GM10266 (cell line): ENCODE data around the gene SCNM1.

Source experiments
- DNase-seq: peaks from one replicate; pipeline ENCODE4 v3.0.0; 2012; ENCODE audit errors: extremely low spot score
- CTCF ChIP-seq: IDR thresholded peaks from 2 replicates; pipeline ENCODE4 v1.5.1; 2012; ENCODE audit warnings: mild to moderate bottlenecking, low read depth; ENCODE audit not compliant: control insufficient read depth, insufficient read depth; ENCODE audit errors: missing control alignments

Gene SCNM1

GRCh38 chr1:151133018-151133806 lies 32.7 kb upstream of the SCNM1 start:
- no peak for DNase-seq
- no peak for TF ChIP-seq CTCF

- no peak for TF ChIP-seq CTCF
- DNase-seq = no peak
These were observed 31.5 kb upstream of the SCNM1 start for GRCh38 chr1:151134396-151134795.

- no peak for TF ChIP-seq CTCF
- no peak for DNase-seq
These were observed 31.0 kb upstream of the SCNM1 start for GRCh38 chr1:151134991-151135390.

GRCh38 chr1:151135433-151136385 lies 30.2 kb upstream of the SCNM1 start:
- no peak for DNase-seq

GRCh38 chr1:151137789-151138188 lies 28.2 kb upstream of the SCNM1 start:
- TF ChIP-seq CTCF = no peak
- DNase-seq = no peak

More at GRCh38 chr1:151135433-151136385, 30.2 kb upstream of the SCNM1 start:
- TF ChIP-seq CTCF = no peak

GRCh38 chr1:151142411-151143056 lies 23.4 kb upstream of the SCNM1 start:
- TF ChIP-seq CTCF = no peak
- peak; percentile 6 for DNase-seq

GRCh38 chr1:151143057-151143435 lies 22.9 kb upstream of the SCNM1 start:
- no peak for TF ChIP-seq CTCF
- peak; percentile 8 for DNase-seq
